Dermis microvascular lymphatic vessel endothelial cell (primary cell): ENCODE data around the gene NODAL. TPM values are rescaled to one million over a fixed set of nuclear protein-coding genes. Genes with fewer than 3 reads are reported as not detected.
"Not testable (repeated sequence)": the region's sequence is repeated elsewhere in the genome, so short reads cannot be mapped to it uniquely, and the experiment has no call there.

Experiments
- DNase-seq, 2 donors: peaks; one replicate each; pipeline versions ENCODE4 v3.0.0 to v3.0.0-alpha.2; 2010; ENCODE audit warnings: low read depth in 2 of 2
- total RNA-seq: library from RNA; depleted of rRNA; stranded (reverse); fragments of >200 nt; gene quantifications from 2 replicates; pipeline ENCODE4 v1.2.1, GENCODE V29; 2014

NODAL gene
- not detected in 2 replicates for total RNA-seq

GRCh38 chr10:70441161-70441894 is at the start of gene NODAL:
TSS of gene NODAL (minus strand) at chr10:70441681. CDS start at chr10:70441667, 14 bp downstream.
- DNase-seq: no peak

- DNase-seq: no peak
Measured at GRCh38 chr10:70490142-70490541, 48.7 kb upstream of the NODAL start.

- DNase-seq: no peak
Measured at GRCh38 chr10:70487824-70488223, 46.3 kb upstream of the NODAL start.

DNA sequence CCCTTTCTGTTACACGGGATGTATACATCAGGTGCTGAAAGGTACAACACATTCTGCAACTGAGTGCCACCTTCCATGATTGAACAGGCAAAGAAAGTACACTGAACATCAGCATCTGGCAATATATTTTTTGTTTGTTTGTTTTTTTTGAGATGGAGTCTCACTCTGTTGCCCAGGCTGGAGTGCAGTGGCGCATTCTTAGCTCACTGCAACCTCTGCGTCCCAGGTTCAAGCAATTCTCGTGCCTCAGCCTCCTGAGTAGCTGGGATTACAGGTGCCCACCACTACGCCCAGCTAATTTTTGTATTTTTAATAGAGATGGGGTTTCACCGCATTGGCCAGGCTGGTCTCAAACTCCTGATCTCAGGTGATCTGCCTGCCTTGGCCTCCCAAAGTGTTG is 42.4 kb upstream of the NODAL start:
- not testable (repeated sequence) for DNase-seq

- DNase-seq: no peak
Measured at GRCh38 chr10:70482982-70483760, 41.7 kb upstream of the NODAL start.

DNA sequence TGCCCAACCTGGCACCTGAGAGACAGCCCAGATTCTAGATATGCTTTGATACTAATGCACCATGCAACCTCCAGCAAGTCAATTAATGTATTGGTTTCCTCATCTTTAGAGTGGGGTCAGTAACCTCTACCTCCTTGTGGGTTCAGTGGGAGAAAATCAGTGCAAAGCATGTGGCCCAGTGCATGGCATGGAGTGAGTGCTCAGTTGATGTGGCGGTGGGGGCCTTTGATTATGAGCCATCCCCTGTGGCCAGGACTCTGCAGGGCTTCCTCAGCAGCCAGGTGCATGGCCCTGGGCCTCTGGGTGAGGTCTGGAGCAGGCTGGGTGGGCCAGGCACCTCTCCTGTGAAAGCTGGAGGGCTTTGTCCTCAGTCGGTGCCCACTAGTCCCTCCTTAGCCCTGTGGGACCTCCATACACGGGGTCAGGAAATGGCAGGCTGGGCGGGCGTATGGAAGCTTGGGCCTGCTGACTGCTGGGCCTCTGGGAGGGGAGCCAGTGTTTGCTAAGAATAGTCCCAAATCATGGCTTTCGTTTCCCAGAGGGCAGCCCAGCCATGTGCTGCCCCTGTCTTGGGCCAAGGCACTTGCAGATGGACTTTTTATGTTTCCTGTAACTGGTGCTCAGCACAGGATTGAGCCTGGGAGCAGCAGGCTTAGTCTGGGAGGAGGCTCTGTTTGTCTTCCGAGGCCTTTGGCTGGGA is 40.5 kb upstream of the NODAL start:
- peak in 1 of 2 donors; percentile 59 for DNase-seq

DNA sequence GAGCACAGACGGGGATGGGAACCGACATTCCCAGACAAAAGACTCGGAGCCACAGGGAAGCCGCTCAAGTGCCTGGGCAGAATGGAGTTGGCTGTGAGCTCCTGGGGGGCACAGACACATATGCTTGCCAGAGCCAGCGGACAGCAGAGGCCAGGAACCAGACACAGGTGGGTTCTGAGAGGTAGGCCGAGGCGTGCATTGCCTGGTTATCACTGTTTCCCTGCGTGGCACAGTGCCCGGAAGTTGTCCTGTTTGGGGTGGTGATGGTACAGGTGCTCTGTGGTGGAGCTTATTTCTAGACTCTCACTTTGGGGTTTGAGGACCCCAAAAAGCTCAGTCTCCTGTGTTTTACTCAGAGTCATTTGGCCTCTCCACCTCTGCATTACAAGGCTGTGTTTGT is 39.6 kb upstream of the NODAL start:
- no peak for DNase-seq

- peak in 1 of 2 donors; percentile 37 for DNase-seq
Measured at GRCh38 chr10:70480239-70480861, 38.9 kb upstream of the NODAL start.

- peak in 1 of 2 donors; percentile 37 for DNase-seq
Measured at GRCh38 chr10:70479626-70480238, 38.3 kb upstream of the NODAL start.

GRCh38 chr10:70479165-70479581 is 37.7 kb upstream of the NODAL start:
- peak in 1 of 2 donors; percentile 31 for DNase-seq

DNA sequence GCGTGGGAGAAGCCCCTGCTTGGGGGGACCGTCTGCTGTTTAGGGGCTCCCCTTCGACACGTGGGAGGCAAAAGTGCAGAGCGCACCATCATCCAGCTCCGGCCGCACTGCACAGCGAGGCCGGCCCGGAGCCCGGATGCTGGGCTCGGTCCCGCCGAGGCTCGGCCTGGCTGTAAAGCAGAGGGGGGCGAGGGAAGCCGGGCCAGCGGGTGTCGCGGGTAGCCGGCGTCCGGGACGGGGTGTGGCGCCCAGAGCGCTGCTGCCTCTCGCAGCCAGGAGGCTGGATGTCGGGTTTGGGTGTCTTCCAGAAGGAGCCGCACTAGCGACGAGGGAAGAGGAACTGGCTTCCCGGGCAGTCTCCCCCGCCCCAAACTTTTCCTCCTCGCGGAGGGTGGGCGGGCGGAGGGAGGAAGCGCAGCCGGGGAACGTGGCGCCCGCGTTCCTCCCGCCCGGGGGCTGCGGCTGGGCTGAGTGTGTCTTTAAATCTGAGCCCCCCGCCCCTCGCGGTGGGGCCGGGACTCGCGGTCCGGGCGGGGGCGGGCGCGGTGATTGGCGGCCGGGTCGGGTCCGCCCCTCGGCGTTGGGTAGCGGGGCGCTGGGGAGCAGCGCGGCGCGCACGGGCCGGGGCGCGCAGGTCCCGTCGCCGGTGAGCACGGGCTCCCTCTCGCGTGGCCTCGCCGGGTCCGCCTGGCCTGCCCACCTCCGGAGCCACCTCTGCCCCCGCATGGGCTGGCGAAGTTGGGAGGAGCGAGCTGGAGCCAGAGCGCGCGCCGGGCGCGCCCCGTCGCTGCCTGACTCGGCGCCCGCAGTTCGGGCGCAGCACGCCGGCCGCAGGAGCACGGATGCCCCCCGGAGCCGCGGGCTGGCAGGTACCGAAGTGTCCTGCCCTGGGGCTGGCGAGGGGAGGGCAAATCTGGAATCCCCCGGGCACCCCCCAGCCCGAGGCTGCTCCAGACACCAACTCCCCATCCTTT is 37.0 kb upstream of the NODAL start, which contains the start of gene PALD1:
Gene PALD1 (plus strand): TSS at position 577 of the 974 bp plus-strand sequence. CDS start 47,185 bp downstream, outside the sequence.
- DNase-seq: peak in 1 of 2 donors; percentile 61

DNA sequence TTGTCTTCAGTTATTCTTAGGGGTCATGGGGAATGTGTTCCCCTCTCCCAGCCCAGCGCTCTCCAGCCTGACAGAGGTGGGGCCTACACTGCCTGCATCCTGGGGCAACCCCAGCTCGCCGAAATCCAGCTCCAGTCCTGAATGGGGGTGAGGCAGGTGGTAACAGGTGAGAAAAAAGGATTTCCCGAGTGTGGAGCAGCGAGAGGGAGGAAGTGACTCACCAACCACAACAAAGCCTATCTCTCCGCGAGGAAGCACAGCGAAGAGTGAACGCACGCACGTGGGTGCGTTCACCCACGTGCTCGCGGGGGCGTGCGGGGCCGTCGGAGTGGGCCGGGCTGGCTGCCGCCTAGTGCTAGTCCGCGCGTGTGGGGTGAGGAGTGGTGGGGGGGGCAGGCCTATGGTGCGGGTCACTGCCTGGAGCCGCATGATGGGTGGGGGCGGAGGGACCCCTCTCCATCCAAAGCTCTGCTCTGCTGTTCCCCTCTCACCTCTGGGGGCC is 36.2 kb upstream of the NODAL start:
- DNase-seq: peak; percentile 79 to 80

GRCh38 chr10:70476249-70477035 is 35.0 kb upstream of the NODAL start:
- no peak for DNase-seq

DNA sequence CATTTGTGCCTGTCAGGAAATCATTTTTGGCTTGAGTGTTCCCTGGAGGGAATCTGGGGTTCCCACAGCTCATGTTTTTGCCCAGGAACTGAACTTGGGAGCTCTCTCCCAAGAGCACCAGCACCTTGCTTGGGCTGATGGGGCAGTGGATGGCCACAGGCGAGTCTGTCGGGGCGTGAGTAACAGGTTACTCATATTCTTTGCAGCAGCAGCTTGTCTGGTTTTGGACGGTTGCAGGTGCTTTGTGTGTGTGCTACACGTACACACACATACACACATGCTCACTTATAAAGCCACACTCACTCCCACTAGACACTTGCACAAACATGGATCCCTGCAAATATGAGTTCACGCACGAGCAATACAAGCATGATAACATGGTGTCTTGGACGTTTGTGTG is 34.2 kb upstream of the NODAL start:
- no peak for DNase-seq

DNA sequence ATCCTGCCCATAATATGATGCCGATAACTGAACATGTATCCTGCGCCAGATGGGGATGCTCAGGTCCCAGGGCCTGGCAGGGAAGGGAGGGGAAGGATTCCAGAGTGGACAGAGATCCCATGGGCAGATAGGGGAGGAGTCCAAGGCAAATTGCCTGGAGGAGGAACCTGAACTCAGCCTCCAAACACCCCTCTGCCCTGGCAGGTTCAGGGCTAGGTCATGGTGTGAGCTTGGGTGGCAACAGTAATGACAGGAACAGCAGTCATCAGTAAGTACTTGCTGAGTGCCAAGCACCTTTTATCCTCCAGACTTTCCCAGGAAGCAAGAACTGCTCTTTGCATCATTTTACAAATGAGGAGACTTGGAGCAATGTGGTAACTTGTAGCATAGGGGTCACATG is 33.3 kb upstream of the NODAL start:
- no peak for DNase-seq

- DNase-seq: no peak
Measured at GRCh38 chr10:70472799-70473454, 31.4 kb upstream of the NODAL start.

- no peak for DNase-seq
Measured at GRCh38 chr10:70466951-70467350, 25.5 kb upstream of the NODAL start.

DNA sequence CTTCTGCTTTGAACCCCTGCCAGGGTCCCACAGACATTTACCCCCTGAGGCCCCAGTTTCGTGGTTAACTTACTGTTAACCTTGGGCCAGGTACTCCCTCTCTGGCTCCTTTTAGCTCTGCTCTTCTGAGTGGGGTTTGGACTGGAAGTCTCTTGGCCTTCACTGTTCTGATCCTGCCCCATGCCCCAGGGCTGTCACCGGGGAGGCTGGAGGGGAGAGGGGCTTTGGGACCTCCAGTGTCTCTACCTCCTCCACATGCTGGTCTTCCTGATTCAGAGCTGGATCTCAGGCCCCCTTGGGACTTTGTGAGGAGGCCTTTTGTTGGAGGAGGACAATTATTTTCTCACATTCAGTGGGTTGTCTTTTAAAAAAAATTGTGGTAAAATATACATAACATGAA is 24.4 kb upstream of the NODAL start:
- no peak for DNase-seq
